GM12878 (cell line): ENCODE data around the gene GAP43. TPM values are rescaled to one million over a fixed set of nuclear protein-coding genes. Genes with fewer than 3 reads are reported as not detected.

Experiments used
- ATAC-seq: fragments of 200-7000 bp; cut with Tn5 transposase; 3 replicates; pipeline ENCODE4 v1.9.1; 2020; ENCODE audit warnings: mild to moderate bottlenecking, moderate library complexity
- BruUV-seq: library from RNA; stranded (reverse); fragments of 400-500 nt; replicated peaks from 2 replicates; lab custom pipeline; 2021; lab: Mats Ljungman, UMichigan
- CTCF ChIA-PET: fragments of 300-600 bp; sonication (Branson Sonifier 250); formaldehyde crosslinking; extraction: SDS; loops from one replicate; lab custom pipeline; 2021; ENCODE audit warnings: inconsistent platforms; lab: Yijun Ruan, JAX
- POLR2A ChIA-PET: fragments of 350-600 bp; formaldehyde crosslinking; extraction: SDS; loops from one replicate; lab custom pipeline; 2021; ENCODE audit warnings: inconsistent platforms; lab: Charles Lee
- RAD21 ChIA-PET: fragments of 300-600 bp; sonication (Branson Sonifier 250); formaldehyde crosslinking; loops from one replicate; lab custom pipeline; 2023; ENCODE audit warnings: antibody characterized with exemption; ENCODE audit not compliant: unreplicated experiment; lab: Charles Lee
- SMC1A ChIA-PET: fragments of 300-600 bp; sonication (Branson Sonifier 250); formaldehyde crosslinking; loops from one replicate; lab custom pipeline; 2023; ENCODE audit not compliant: unreplicated experiment, uncharacterized antibody; lab: Charles Lee
- DNase-seq: peaks from one replicate; pipeline ENCODE4 v3.0.0-alpha.2; 2011; ENCODE audit warnings: low read depth, low spot score
- FAIRE-seq: peaks from 3 replicates; lab custom pipeline; 2011; peaks lifted over from hg19 to GRCh38; lab: Jason Lieb, UNC
- H2AFZ ChIP-seq: 2 replicates; pipeline ENCODE4 v1.6.0; 2011; ENCODE audit warnings: low read depth, low read length, control low read depth; ENCODE audit not compliant: control insufficient read depth
- H3K27ac ChIP-seq: 2 replicates; pipeline ENCODE4 v1.5.1; 2011; ENCODE audit warnings: control low read depth; ENCODE audit not compliant: control insufficient read depth, insufficient read depth
- H3K27me3 ChIP-seq, 2 experiments: replicated peaks in 1 of 2; 2 replicates each; pipeline versions ENCODE4 v1.6.0 to v1.6.1; 2011; ENCODE audit warnings: low read length in 1 of 2; ENCODE audit not compliant: control insufficient read depth in 2 of 2, insufficient read depth in 2 of 2
- H3K36me3 ChIP-seq, 2 experiments: 2 replicates each; pipeline ENCODE4 v1.5.1; 2011; ENCODE audit warnings: low read length in 1 of 2; ENCODE audit not compliant: control insufficient read depth in 2 of 2, insufficient read depth in 2 of 2
- H3K4me1 ChIP-seq: 2 replicates; pipeline ENCODE4 v1.6.1; 2011; ENCODE audit warnings: mild to moderate bottlenecking, low read length, moderate library complexity, mixed read lengths; ENCODE audit not compliant: control insufficient read depth, insufficient read depth
- H3K4me2 ChIP-seq: 2 replicates; pipeline ENCODE4 v1.6.0; 2011; ENCODE audit warnings: control low read depth; ENCODE audit not compliant: control insufficient read depth, insufficient read depth
- H3K4me3 ChIP-seq: fragments of 200-600 bp; sonication (generic); 2 replicates; pipeline ENCODE4 v1.5.1; 2016
- H3K79me2 ChIP-seq: 2 replicates; pipeline ENCODE4 v1.6.0; 2011; ENCODE audit warnings: low read length; ENCODE audit not compliant: control insufficient read depth, insufficient read depth
- H3K9ac ChIP-seq: 2 replicates; pipeline ENCODE4 v1.8.0; 2011; ENCODE audit warnings: low read length, control low read depth, mixed read lengths; ENCODE audit not compliant: control insufficient read depth, insufficient read depth
- H3K9me3 ChIP-seq: replicated peaks from 3 replicates; pipeline ENCODE4 v1.5.1; 2011; ENCODE audit warnings: mild to moderate bottlenecking, low read length; ENCODE audit not compliant: control insufficient read depth, insufficient read depth
- H4K20me1 ChIP-seq: 2 replicates; pipeline ENCODE4 v1.6.0; 2011; ENCODE audit not compliant: control insufficient read depth, insufficient read depth
- ATF7 ChIP-seq: fragments of 450-650 bp; IDR thresholded peaks from 2 replicates; pipeline ENCODE4 v1.6.1; 2016; ENCODE audit warnings: low read depth, mild to moderate bottlenecking
- FOXK2 ChIP-seq: fragments of 450-650 bp; IDR thresholded peaks from 2 replicates; pipeline ENCODE4 v1.6.1; 2017; ENCODE audit warnings: mild to moderate bottlenecking, moderate library complexity
- PML ChIP-seq: IDR thresholded peaks from 2 replicates; pipeline ENCODE4 v1.6.1; 2012; ENCODE audit warnings: low read length, inconsistent platforms
- SUZ12 ChIP-seq: fragments of 200-600 bp; sonication (generic); IDR thresholded peaks from one replicate; pipeline ENCODE4 v1.6.1; 2018; ENCODE audit warnings: antibody characterized with exemption, mild to moderate bottlenecking; ENCODE audit not compliant: unreplicated experiment
- WGBS: methylation state at CpG from one replicate; pipeline ENCODE4 v1.1.6; 2016; ENCODE audit warnings: low lambda C conversion rate; ENCODE audit not compliant: insufficient replicate concordance, insufficient coverage; ENCODE audit errors: missing lambda C conversion rate; 5-methylcytosine and 5-hydroxymethylcytosine counted together
- in situ Hi-C: fragments of 300-500 bp; cut with MboI; formaldehyde crosslinking; loops from 9 replicates; pipeline ENCODE4 v1.14.3; 2018; ENCODE audit warnings: mixed read lengths
- intact Hi-C: fragments of 100-400 bp; cut with micrococcal nuclease; formaldehyde crosslinking; loops from one replicate; pipeline ENCODE4 v1.14.2; 2022; ENCODE audit not compliant: unreplicated experiment
- polyA plus RNA-seq, 11 experiments: library from polyadenylated mRNA; depleted of rRNA in 4 of 11; unstranded in 6 of 11; stranded (reverse) in 5 of 11; fragments of >200 nt; fragmentation: Nextera tagmentation in 4 of 11; fragmentation: Illumina TruSeq in 1 of 11; extraction: Ambion mirVana in 4 of 11; extraction: Trizol in 1 of 11; gene quantifications; 1 replicate in 1 of 11; 2 replicates in 10 of 11; pipeline versions ENCODE4 v1.2.1 to v1.2.3, GENCODE V29; 2011 to 2016; ENCODE audit warnings: inconsistent platforms in 2 of 11, missing spikeins in 2 of 11, low read depth in 1 of 11
- total RNA-seq, 4 experiments: library from RNA; depleted of rRNA in 3 of 4; stranded (reverse); fragments of >200 nt in 3 of 4; fragmentation: Illumina TruSeq in 1 of 4; extraction: Trizol in 1 of 4; gene quantifications; 2 replicates each; pipeline versions ENCODE4 v1.2.1 to v1.2.3, GENCODE V29; 2013 to 2021
- TF ChIP-seq, protein P1 (sequence below): fragments of 450-650 bp; formaldehyde crosslinking; IDR thresholded peaks from 2 replicates; pipeline ENCODE4 v1.4.0; 2020; ENCODE audit warnings: mild to moderate bottlenecking, moderate library complexity
- TF ChIP-seq, protein P2 (sequence below): fragments of 450-650 bp; IDR thresholded peaks from 2 replicates; pipeline ENCODE4 v1.6.1; 2017; ENCODE audit warnings: mild to moderate bottlenecking, moderate library complexity
- TF ChIP-seq, protein P3 (sequence below): IDR thresholded peaks from 2 replicates; pipeline ENCODE4 v1.6.1; 2012; ENCODE audit warnings: low read depth, low read length, improper control_type of control experiment
- TF ChIP-seq, protein P4 (sequence below): fragments of 450-650 bp; IDR thresholded peaks from 2 replicates; pipeline ENCODE4 v1.6.1; 2016; ENCODE audit warnings: mild to moderate bottlenecking

Gene GAP43
- total and polyA plus RNA-seq, 10 of the 15 experiments (the other 5 are each of a cell fraction or from before 2014, with no cell fraction given) = 0.06 to 0.16 TPM; not detected in 8

DNA sequence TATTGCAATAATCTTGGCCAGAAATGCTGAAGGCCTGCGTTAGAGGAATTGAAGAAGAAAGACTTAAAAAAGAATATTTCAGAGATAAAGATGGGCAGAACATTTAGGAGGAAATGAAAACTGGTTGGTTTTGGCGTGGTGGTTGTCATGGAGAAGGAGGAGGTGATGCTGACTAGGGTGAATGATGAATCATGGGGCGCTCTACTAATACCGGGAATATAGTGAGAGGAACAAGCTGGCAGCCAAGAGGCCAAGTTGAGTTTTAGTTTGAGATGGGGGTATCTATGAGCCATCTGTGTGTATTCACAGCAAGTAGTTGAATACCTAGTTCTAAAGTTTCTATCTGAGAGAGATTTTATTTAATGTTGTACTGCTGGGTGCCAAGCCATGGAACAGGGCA lies 6.8 kb upstream of the GAP43 start:
- Histone ChIP-seq H3K4me2 (no peak overlapping the region), H3K4me3 (no peak overlapping the region), H3K27ac (no peak overlapping the region), H3K27me3 (0 out of 4 replicates have a peak, but pooled peaks cover 0 to 1% of the 10 kb centered on the region in 2 experiments), H3K9me3 (no peaks in the 10 kb centered on the region), H3K9ac (no peak overlapping the region), H4K20me1 (no peaks in the 10 kb centered on the region), H3K36me3 (no peaks in the 10 kb centered on the region), H3K79me2 (no peaks in the 10 kb centered on the region), H2AFZ (no peak overlapping the region), H3K4me1 (no peaks in the 10 kb centered on the region)
- ChIA-PET SMC1A (interaction anchor here (0.6 kb wide), 1 partner anchor 12 kb away, joined by 3 read pairs; no protein-coding TSS in a partner anchor), CTCF (no interaction called here), POLR2A (no interaction called here), RAD21 (no interaction called here)
- DNase-seq = no peak
- no peak for TF ChIP-seq PML
- TF ChIP-seq, protein P1, sequence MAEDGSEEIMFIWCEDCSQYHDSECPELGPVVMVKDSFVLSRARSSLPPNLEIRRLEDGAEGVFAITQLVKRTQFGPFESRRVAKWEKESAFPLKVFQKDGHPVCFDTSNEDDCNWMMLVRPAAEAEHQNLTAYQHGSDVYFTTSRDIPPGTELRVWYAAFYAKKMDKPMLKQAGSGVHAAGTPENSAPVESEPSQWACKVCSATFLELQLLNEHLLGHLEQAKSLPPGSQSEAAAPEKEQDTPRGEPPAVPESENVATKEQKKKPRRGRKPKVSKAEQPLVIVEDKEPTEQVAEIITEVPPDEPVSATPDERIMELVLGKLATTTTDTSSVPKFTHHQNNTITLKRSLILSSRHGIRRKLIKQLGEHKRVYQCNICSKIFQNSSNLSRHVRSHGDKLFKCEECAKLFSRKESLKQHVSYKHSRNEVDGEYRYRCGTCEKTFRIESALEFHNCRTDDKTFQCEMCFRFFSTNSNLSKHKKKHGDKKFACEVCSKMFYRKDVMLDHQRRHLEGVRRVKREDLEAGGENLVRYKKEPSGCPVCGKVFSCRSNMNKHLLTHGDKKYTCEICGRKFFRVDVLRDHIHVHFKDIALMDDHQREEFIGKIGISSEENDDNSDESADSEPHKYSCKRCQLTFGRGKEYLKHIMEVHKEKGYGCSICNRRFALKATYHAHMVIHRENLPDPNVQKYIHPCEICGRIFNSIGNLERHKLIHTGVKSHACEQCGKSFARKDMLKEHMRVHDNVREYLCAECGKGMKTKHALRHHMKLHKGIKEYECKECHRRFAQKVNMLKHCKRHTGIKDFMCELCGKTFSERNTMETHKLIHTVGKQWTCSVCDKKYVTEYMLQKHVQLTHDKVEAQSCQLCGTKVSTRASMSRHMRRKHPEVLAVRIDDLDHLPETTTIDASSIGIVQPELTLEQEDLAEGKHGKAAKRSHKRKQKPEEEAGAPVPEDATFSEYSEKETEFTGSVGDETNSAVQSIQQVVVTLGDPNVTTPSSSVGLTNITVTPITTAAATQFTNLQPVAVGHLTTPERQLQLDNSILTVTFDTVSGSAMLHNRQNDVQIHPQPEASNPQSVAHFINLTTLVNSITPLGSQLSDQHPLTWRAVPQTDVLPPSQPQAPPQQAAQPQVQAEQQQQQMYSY (CRISPR knock-in tag) = no peak
- no peak for TF ChIP-seq ATF7
- TF ChIP-seq, protein P2, sequence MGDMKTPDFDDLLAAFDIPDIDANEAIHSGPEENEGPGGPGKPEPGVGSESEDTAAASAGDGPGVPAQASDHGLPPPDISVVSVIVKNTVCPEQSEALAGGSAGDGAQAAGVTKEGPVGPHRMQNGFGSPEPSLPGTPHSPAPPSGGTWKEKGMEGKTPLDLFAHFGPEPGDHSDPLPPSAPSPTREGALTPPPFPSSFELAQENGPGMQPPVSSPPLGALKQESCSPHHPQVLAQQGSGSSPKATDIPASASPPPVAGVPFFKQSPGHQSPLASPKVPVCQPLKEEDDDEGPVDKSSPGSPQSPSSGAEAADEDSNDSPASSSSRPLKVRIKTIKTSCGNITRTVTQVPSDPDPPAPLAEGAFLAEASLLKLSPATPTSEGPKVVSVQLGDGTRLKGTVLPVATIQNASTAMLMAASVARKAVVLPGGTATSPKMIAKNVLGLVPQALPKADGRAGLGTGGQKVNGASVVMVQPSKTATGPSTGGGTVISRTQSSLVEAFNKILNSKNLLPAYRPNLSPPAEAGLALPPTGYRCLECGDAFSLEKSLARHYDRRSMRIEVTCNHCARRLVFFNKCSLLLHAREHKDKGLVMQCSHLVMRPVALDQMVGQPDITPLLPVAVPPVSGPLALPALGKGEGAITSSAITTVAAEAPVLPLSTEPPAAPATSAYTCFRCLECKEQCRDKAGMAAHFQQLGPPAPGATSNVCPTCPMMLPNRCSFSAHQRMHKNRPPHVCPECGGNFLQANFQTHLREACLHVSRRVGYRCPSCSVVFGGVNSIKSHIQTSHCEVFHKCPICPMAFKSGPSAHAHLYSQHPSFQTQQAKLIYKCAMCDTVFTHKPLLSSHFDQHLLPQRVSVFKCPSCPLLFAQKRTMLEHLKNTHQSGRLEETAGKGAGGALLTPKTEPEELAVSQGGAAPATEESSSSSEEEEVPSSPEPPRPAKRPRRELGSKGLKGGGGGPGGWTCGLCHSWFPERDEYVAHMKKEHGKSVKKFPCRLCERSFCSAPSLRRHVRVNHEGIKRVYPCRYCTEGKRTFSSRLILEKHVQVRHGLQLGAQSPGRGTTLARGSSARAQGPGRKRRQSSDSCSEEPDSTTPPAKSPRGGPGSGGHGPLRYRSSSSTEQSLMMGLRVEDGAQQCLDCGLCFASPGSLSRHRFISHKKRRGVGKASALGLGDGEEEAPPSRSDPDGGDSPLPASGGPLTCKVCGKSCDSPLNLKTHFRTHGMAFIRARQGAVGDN = no peak
- no peak for TF ChIP-seq FOXK2
- TF ChIP-seq, protein P3, sequence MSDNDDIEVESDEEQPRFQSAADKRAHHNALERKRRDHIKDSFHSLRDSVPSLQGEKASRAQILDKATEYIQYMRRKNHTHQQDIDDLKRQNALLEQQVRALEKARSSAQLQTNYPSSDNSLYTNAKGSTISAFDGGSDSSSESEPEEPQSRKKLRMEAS = no peak
- TF ChIP-seq, protein P4, sequence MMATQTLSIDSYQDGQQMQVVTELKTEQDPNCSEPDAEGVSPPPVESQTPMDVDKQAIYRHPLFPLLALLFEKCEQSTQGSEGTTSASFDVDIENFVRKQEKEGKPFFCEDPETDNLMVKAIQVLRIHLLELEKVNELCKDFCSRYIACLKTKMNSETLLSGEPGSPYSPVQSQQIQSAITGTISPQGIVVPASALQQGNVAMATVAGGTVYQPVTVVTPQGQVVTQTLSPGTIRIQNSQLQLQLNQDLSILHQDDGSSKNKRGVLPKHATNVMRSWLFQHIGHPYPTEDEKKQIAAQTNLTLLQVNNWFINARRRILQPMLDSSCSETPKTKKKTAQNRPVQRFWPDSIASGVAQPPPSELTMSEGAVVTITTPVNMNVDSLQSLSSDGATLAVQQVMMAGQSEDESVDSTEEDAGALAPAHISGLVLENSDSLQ = no peak
- TF ChIP-seq SUZ12 = no peak
- in situ Hi-C loops (no loop called here), intact Hi-C loops (no loop called here)
- FAIRE-seq = no peak
- peak; percentile 50 for ATAC-seq
- no TSS peak for BruUV-seq
- WGBS = 1% methylated on average over 4 of the region's 4 CpGs
